HG02943 (cell line): ENCODE results near the gene GAS7.
"Not testable (repeated sequence)": the region's sequence is repeated elsewhere in the genome, so short reads cannot be mapped to it uniquely, and the experiment has no call there.

Source experiments
- ATAC-seq: cut with Tn5 transposase; IDR thresholded peaks from one replicate; pipeline ENCODE4 v1.9.1; 2021; ENCODE audit warnings: mild to moderate bottlenecking, low read depth, moderate library complexity; ENCODE audit not compliant: unreplicated experiment

The GAS7 gene

GRCh38 chr17:10115536-10115932 is 82.9 kb downstream of the GAS7 start:
- ATAC-seq = no peak

- no peak for ATAC-seq
These were observed 83.4 kb downstream of the GAS7 start for GRCh38 chr17:10114931-10115535.

DNA sequence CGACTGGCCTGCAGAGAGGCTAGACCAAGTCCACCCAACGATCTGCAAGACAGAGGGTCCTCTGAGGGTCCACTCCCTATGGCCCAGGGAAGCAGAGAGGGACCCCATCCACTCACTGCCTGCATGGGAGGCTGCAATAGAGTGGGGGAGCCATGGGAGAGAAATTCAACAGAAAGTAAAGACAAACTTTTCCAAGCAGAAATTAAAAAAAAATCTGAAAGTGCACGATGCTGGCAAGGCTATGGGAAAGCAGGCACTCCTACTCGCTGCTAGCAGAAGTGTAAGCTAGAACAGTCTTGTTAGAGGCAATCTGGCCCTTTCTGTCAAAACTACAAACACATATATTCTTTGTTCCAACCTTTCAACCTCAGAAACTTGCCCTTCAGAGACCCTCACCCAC is 85.4 kb downstream of the GAS7 start:
- ATAC-seq = no peak

- no peak for ATAC-seq
These were observed 86.4 kb downstream of the GAS7 start for GRCh38 chr17:10111907-10112452.

DNA sequence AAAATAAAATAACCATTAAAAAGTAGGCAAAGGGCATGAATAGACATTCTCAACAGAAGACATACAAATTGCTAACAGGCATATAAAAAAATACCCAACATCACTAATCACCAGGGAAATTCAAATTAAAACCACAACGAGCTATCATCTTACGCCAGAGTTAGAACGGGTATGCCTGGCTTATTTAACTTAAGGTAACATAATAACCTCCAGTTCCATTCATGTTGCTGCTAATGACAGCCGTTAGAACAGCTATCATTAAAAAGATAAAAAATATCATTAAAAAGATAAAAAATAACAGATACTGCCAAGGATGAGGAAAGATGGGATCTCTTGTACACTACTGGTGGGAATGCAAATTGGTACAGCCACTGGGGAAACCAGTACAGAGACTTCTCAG is 89.3 kb downstream of the GAS7 start:
- ATAC-seq = no peak

DNA sequence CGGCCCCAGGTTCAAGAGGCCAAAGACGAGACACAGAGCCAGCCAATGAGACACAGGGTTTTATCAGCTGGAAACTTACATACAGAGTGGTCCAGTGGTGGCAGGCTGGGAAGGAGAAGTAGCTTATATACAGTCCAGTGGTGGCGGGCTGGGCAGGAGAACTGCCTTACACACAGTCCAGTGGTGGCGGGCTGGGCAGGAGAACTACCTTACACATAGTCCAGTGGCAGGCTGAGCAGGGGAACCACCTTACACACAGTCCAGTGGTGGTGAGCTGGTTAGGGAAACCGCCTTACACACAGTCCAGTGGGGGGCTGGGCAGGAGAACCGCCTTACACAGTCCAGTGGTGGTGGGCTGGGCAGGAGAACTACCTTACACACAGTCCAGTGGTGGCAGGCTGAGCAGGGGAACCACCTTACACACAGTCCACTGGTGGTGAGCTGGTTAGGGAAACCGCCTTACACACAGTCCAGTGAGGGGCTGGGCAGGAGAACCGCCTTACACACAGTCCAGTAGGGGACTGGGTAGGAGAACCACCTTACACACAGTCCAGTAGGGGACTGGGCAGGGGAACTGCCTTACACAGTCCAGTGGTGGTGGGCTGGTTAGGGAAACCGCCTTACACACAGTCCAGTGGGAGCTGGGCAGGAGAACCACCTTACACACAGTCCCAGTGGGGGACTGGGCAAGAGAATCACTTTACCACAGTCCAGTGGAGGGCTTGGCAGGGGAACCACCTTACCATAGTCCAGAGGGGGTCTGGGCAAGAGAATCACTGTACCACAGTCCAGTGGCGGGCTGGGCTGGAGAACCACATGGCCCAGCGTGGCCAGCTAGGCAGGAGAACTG is 90.9 kb downstream of the GAS7 start:
- ATAC-seq = no peak

DNA sequence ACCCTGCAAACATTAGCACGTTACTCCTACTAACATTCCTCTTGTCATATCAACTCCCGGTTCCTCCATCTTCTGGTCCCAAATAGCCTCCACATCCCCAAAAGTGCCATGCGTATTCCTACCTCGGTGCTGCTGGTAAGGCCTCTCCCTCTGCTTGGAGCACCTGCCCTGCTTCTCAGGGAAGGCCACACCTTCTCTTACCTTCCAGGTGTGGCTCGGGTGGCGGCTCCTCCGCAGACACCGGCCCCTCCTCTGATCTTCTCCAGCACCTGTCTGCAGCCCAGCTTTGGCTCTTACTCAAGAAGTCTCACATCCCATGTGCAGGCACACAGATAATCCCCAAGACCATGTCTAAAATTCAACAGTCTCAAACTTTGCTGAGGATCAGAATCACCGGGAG is 92.3 kb downstream of the GAS7 start:
- ATAC-seq = no peak

DNA sequence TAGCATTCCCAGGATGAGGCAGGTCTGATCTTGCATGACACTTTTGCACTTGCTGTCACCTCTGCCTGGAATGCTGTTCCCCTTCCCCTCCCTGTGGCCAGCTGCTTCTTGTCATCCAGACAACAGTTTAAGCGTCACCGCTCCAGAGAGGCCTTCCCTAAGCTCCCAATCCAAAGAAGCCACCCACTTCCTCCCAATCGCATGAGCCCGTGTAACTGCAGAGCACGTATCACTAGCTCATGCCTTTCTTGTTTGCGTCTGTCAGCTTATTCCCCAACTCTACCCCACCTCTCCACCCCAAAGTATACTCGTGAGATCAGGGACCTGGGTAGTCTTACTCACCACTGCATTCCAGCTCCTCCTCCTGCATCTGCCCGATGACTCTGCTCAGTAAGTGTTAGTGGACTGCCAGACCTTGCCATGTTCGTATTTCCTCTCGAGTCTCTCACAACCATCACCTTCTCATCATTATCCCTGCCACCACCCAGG is 92.8 kb downstream of the GAS7 start:
- ATAC-seq = no peak

- no peak for ATAC-seq
These were observed 94.7 kb downstream of the GAS7 start for GRCh38 chr17:10103712-10104111.

DNA sequence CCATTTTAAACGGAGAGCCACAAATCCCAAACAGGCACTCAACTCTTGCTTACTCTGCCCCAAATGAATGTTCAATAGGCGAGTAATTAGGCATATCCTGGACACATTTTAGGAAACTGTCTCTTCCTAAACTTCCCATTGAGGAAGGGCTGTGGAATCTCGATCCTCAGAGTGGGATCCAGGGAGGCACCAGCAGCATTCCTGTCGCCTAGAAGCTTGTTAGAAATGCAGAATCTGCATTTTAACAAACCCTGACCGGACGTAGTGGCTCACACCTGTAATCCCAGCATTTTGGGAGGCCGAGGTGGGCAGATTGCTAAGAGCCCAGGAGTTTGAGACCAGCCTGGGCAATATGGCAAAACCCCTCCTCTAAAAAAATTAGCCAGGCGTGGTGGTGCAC is 95.6 kb downstream of the GAS7 start:
- no peak for ATAC-seq

DNA sequence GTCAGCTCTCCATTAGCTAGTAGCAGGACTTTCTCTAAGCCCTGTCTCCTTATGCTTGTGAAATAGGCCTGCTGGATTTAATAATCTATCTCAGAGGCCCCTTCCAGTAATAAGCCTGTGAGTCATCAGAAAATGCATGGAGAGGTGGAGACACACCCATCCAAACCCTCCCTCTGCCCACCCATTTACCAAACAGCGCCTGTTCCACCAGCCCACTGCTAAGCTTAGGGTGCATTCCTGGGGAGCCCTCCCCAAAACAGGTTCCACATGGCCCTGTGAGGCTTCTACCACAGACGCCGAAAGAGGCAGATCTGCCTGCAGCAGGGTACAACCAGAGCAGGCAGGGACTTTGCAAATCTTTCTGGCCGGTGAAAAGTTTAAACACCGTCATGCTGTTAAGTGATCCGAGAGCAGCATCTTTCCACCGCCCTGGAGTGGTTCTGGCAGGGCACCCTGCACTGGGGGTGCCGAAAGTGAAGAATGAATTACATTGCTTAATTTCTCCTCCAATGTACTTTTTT is 99.3 kb downstream of the GAS7 start:
- ATAC-seq = no peak

- ATAC-seq = no peak
These were observed 101.8 kb downstream of the GAS7 start for GRCh38 chr17:10096596-10096995.

DNA sequence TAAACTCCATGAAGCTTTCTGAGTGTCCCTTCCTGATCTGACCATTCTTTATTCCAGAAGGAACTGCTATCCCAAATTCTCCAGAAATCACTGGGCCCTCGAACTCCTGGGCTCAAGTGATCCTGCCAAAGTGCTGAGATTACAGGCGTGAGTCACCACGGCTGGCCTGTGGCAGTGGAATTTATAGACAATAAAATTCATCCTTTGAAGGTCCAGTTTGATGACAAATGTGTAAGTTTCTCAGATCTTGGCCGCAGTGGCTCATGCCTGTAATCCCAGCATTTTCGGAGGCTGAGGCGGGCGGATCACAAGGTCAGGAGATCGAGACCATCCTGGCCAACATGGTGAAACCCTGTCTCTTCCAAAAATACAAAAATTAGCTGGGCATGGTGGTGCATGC is 103.1 kb downstream of the GAS7 start:
- ATAC-seq = not testable (repeated sequence)

DNA sequence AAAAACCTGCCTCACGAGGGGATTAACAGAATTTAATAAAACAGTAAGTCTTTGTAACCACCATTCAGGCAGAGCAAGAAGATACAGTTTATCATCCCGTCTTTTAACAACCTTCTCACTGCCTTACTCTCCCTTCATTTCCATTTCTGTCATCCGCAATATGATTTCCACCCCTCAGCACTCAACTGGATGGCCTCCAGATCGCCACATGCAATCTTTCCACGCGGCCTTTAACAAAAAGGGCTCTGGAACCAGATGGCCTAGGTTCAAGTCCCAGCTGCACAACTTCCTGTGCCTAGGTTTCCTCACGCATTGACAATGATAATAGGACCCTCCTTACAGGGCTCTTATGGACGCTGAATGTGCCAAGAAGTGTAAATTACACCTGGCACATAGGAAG is 103.6 kb downstream of the GAS7 start:
- ATAC-seq = no peak

DNA sequence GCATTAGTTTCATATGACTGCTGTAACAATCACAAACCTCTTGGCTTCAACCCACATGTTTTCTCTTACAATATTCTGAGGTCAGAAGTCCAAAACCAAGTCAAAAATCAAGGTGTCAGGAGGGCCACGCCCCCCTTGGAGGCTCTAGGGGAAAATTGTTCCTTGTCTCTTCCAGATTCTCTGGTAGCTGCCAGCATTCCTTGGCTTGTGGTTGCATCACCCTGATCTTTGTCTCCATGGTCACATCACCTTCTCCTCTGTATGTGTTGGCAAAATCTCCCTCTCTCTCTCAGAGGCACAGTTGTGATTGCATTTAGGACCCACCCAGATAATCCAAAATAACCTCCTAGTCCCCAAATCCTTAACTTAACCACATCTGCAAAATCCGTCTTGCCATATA is 105.8 kb downstream of the GAS7 start:
- ATAC-seq = no peak

- ATAC-seq = no peak
These were observed 107.4 kb downstream of the GAS7 start for GRCh38 chr17:10091046-10091445.

GRCh38 chr17:10089196-10089804 is 109.1 kb downstream of the GAS7 start:
- ATAC-seq = no peak

DNA sequence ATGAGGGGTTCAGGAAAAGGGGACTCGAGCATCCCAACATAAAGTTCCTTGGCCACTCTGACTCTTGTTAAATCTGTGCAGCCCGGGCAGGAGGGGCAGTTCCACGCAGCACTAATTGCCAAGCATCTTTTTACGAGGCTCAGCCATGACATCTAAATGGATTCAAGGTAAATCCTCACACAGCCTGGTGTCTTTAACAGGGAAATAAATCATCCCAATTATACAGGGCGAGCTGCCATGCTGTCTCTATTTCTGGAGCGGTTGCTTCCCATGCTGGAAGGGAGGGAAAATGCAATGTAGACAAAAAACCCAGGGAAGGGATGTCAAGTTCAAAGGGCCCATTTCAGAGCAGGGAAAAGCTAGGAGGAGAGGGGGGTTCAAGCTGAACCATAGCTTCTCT is 110.0 kb downstream of the GAS7 start:
- ATAC-seq = no peak

DNA sequence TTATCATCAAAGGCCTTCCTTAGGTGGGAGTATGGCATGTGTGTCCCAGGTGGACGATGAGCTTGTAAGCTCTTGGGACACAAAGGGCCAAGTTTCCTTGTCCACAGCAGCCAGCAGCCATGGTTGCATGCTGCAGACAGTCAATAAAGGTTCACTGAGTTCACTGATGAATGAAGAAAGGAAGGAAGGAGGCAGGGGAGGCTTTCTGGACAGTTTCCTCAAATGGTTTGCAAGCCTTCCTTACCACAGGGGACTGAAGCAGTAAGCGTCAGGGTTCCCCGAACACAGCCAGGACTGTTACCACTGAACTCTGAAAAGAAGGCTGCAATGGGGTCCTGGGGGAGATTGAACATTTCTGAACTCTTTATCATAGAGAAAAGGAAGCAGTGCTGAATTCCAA is 111.1 kb downstream of the GAS7 start:
- no peak for ATAC-seq

DNA sequence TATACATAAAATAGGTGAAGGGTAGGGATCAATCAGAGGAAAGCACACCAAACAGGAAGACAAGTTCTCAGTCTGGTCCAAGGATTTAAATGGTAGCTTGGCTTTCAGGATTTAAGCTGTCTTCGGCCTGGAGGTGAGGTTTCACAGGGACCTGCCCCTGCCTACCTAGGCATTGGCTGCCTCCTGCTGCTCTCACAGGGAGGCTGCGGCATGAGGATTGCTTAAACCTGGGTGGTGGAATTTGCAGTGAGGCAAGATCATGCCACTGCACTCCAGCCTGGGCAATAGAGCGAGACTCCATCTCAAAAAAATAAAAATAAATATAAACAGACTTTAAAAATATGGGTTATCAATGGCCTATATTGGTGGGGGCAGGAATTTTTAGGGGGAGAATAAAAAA is 114.5 kb downstream of the GAS7 start:
- ATAC-seq = no peak

DNA sequence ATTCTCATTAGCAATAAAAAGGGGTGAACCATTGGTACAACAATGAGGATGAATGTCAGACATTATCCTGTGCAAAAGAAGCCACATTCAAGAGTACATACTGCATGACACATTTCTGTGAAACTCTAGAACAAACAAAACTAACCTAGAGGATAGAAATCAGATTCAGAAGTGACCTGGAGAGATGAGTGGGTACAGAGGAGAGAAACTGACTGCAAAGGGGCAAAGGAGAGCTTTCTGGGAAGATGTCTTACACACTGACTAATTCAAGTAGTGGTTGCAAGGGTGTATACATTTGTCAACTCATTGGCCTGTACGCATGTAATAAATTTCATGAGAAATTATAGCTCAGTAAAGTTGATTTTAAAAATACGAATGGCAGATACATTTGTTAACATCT is 115.6 kb downstream of the GAS7 start:
- ATAC-seq = no peak
